SIG-M5 treated with dmso at 0.1 percent for 504 hours (cell line): Measurements from ENCODE around the gene DOCK8.

ENCODE experiments used
- DNase-seq: peaks from one replicate; lab custom pipeline; 2025; ENCODE audit not compliant: unreplicated experiment; lab: John Stamatoyannopoulos, UW

Gene DOCK8

GRCh38 chr9:266228-266627 is 51.6 kb downstream of the DOCK8 start:
- no peak for DNase-seq

GRCh38 chr9:268616-269015 is 54.0 kb downstream of the DOCK8 start:
- no peak for DNase-seq

DNA sequence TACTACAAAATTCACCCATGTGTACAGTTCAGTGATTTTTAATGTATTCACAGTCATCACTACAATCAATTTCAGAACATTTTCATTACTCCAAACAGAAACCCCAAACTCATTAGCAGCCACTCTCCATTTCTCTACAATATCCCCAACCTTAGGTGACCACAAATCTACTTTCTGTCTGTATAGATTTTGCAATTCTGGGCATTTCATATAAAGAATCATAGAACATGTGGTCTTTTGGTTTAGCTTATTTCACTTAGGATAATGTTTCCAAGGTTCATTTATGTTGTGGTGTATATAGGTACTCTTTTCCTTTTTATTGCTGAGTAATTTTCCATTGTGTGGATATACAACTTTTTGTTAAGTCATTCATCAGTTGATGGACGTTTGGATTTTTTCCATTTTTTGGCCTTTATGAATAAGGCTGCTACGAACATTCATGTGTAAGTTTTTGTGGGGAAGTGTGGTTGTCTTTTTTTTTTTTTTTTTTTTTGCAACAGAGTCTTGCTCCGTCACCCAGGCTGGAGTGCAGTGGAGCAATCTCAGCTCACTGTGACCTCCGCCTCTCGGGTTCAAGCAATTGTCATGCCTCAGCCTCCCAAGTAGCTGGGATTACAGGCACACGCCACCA is 54.5 kb downstream of the DOCK8 start:
- DNase-seq = no peak

DNA sequence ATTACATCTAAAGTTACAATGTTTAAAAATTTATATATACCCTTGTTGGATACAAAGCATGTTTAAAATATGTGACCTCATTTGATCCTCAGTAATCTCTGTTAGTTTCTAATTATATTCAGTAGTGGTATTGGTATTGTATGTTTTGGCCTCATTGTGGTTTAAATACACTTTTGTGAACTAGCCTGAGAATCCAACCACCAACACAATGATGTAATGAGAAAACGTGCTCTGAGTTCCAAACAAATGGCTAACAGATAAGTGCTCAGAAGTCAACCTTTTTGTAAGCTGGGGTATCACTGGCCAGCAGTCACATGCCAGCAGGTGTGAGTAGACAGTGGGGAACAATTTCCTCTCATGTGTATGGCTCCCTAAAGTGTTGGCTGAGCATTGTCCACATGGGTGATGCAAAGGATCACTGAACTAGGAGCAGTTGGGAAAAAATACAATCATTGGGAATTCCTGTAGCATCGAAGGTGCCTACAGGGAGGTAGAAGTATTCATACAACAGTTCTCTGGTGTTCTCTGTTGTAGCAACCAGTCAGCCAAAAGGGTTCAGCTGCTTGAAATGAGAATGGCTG is 56.1 kb downstream of the DOCK8 start:
- DNase-seq = no peak

GRCh38 chr9:272251-273213 is 57.9 kb downstream of the DOCK8 start:
- peak; percentile 98 for DNase-seq

- DNase-seq = no peak
Observed at GRCh38 chr9:274406-274805, 59.7 kb downstream of the DOCK8 start.

GRCh38 chr9:277601-278295 is 63.1 kb downstream of the DOCK8 start:
- DNase-seq = no peak

DNA sequence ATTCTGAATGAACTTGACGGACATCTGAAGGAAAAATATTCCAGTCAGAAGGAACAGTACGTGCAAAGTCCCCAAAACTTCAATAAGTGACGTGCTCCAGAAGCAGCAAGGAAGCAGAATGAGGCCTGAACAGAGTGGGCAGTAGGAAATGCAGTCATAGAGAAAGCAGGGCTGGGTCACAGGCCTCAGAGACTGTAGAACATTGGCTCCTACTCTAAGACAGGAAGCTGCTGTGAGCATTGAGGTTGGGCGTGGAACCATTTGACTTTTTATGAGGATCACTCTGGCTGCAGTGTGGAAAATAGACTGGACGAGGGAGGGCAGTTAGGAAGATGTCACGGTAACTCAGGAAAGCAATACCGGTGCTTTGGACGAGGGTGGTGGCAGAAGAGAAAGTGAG is 64.0 kb downstream of the DOCK8 start:
- DNase-seq = no peak

DNA sequence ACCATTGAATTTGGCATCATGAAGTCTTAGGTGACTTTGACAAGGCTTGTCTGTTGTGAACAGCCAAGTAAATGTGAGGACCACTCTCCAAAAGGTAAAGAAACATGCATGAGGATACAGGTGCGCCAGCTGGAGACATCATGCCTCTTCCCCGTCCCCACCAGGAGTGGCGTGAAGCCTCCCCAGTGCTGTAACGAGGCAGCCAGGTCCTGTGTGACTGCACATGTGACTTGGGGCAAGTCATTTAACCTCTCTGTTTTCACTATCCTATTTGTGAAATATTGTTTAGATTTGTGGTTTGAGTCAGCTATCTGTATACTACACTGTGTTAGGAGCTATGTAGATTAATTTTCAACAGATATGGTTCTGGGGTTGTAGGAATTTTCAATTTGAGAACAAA is 65.0 kb downstream of the DOCK8 start:
- DNase-seq = no peak

DNA sequence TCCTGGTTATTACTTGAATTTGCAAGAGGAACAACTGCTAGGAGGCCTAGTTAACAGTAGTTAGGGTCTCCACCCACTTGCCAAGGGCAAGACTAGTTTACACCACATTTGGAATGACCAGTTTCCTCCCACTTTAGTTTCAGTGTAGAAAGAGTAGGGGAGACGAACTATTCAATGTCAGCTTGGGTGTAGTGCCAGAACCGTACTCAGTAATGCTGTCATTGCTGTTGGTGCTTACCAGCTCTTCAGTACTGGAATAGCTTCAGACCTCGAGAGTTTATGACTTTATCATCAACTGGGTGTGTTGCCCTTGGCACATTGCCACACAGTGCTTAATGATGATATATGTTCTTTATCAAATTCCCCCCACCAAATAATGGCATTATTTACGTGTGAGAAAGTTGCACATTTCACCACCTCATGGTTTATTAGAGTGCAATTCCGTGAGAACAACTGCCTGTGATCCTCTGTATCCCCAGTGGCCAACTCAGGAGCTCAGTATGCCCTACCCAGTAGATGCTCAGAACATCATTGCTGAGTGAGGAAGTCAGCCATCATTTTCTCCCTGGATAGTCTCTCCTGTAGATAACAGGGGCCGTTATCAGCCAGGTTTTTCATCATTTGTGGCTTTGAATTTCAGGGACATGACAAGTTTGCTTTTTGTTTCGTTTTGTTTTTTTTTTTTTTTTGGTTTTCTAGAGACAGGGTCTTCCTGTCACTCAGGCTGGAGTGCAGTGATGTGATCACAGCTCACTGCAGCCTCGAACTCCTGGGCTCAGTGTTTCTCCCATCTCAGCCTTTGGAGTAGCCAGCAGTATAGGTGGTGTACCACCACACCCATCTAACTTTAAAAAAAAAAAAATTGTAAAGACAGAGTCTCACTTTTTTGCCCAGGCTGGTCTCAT is 67.3 kb downstream of the DOCK8 start:
- no peak for DNase-seq

GRCh38 chr9:286071-286740 is 71.5 kb downstream of the DOCK8 start:
- DNase-seq = no peak

GRCh38 chr9:289121-289520 is 74.5 kb downstream of the DOCK8 start:
- no peak for DNase-seq

DNA sequence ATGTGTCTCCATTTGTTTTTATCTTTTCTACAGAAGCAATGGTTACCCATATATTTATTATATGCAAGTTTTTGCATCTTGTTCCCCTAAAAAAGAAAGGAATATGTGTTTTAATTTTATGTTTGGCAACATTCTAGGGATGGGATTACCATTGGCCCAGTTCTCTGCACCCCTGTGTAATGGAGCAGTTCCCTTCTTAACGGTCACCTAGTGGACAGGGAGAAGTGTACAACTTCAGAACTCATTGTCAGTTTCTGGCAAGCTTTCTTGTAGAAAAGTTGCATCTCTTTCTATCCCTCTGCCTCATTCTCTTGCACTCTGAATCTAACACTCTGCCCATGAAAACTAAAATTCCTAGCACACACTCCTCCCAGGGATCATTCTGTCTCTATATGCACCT is 78.2 kb downstream of the DOCK8 start:
- no peak for DNase-seq

- no peak for DNase-seq
Observed at GRCh38 chr9:295576-295975, 80.9 kb downstream of the DOCK8 start.

GRCh38 chr9:296411-296810 is 81.7 kb downstream of the DOCK8 start:
- no peak for DNase-seq

- DNase-seq = peak; percentile 89
Observed at GRCh38 chr9:297104-297972, 82.7 kb downstream of the DOCK8 start.

DNA sequence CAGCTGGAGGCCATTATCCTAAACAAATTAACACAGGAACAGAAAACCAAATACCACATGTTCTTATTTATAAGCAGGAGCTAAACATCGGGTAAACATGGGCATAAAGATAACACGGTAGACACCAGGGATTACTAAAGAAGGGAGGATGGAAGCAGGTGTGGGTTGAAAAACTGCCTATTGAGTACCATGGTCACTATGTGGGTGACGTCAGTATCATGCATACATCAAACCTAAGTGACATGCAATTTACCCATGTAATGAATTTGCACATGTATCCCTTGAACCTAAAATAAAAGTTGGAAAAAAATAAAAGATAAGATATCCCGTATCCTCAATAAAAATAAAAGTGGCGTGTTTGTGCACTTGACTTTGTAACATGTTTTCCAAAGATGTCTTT is 88.8 kb downstream of the DOCK8 start:
- DNase-seq = no peak

- peak; percentile 12 for DNase-seq
Observed at GRCh38 chr9:304106-304505, 89.4 kb downstream of the DOCK8 start.
